HG03354 (cell line): ENCODE measurements around the gene NSUN4.

Experiments used
- ATAC-seq: cut with Tn5 transposase; IDR thresholded peaks from one replicate; pipeline ENCODE4 v1.9.1; 2021; ENCODE audit warnings: mild to moderate bottlenecking; ENCODE audit not compliant: unreplicated experiment, poor library complexity, severe bottlenecking

NSUN4 gene

GRCh38 chr1:46401964-46402626, 61.5 kb downstream of the NSUN4 start:
- no peak for ATAC-seq

GRCh38 chr1:46403916-46404315, 63.3 kb downstream of the NSUN4 start:
- ATAC-seq = no peak

GRCh38 chr1:46404482-46405196, 64.0 kb downstream of the NSUN4 start:
- ATAC-seq = no peak

- ATAC-seq = no peak
These were observed 64.6 kb downstream of the NSUN4 start for GRCh38 chr1:46405197-46405555.

- ATAC-seq = no peak
These were observed 65.1 kb downstream of the NSUN4 start for GRCh38 chr1:46405724-46406123.

GRCh38 chr1:46406881-46407608, 66.4 kb downstream of the NSUN4 start:
- no peak for ATAC-seq

GRCh38 chr1:46407636-46408035, 67.0 kb downstream of the NSUN4 start:
- no peak for ATAC-seq

- no peak for ATAC-seq
These were observed 67.9 kb downstream of the NSUN4 start for GRCh38 chr1:46408356-46409062.

- no peak for ATAC-seq
These were observed 68.4 kb downstream of the NSUN4 start for GRCh38 chr1:46409063-46409372.

- no peak for ATAC-seq
These were observed 69.8 kb downstream of the NSUN4 start for GRCh38 chr1:46410156-46411009.

- no peak for ATAC-seq
These were observed 70.4 kb downstream of the NSUN4 start for GRCh38 chr1:46411010-46411405.
